ENCODE measurements around the gene MSANTD1.

GRCh38 chr4:3241898-3242524, 6.9 kb upstream of the MSANTD1 start:
- no peak for TF ChIP-seq PPARA (CRISPR knock-in tag; IDR thresholded peaks at IDR 0.05; ENCODE audit: borderline replicate concordance)
- TF ChIP-seq ZFP3 (CRISPR knock-in tag; IDR thresholded peaks at IDR 0.05): no peak
- no peak for TF ChIP-seq SNAI2 (CRISPR knock-in tag; IDR thresholded peaks at IDR 0.05)
- no peak for TF ChIP-seq RARB (CRISPR knock-in tag; IDR thresholded peaks at IDR 0.05)
- TF ChIP-seq PATZ1 (CRISPR knock-in tag; IDR thresholded peaks at IDR 0.05; ENCODE audit: borderline replicate concordance): no peak
- no peak for TF ChIP-seq OSR1 (CRISPR knock-in tag; IDR thresholded peaks at IDR 0.05)
- no peak for TF ChIP-seq ARNTL (CRISPR knock-in tag; IDR thresholded peaks at IDR 0.05; ENCODE audit: borderline replicate concordance, low read depth)
- TF ChIP-seq ISL1 (CRISPR knock-in tag; IDR thresholded peaks at IDR 0.05): no peak
- no peak for TF ChIP-seq ZNF70 (CRISPR knock-in tag; IDR thresholded peaks at IDR 0.05)
- TF ChIP-seq, protein P1, sequence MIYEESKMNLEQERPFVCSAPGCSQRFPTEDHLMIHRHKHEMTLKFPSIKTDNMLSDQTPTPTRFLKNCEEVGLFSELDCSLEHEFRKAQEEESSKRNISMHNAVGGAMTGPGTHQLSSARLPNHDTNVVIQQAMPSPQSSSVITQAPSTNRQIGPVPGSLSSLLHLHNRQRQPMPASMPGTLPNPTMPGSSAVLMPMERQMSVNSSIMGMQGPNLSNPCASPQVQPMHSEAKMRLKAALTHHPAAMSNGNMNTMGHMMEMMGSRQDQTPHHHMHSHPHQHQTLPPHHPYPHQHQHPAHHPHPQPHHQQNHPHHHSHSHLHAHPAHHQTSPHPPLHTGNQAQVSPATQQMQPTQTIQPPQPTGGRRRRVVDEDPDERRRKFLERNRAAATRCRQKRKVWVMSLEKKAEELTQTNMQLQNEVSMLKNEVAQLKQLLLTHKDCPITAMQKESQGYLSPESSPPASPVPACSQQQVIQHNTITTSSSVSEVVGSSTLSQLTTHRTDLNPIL (CRISPR knock-in tag; IDR thresholded peaks at IDR 0.05; ENCODE audit: low read depth): no peak
- no peak for TF ChIP-seq BACH2 (CRISPR knock-in tag; IDR thresholded peaks at IDR 0.05; ENCODE audit: borderline replicate concordance)
- TF ChIP-seq ZFP30 (CRISPR knock-in tag; IDR thresholded peaks at IDR 0.05): no peak

Measured in SK-N-SH treated with all-trans-retinoic acid at 6 μM for 48 hours (cell line).